GM10847 (cell line): ENCODE data around the gene RTCB.
"Not testable (repeated sequence)": the region's sequence is repeated elsewhere in the genome, so short reads cannot be mapped to it uniquely, and the experiment has no call there.

ENCODE experiments used
- POLR2A ChIP-seq: IDR thresholded peaks from 2 replicates; pipeline ENCODE4 v1.6.1; 2011; ENCODE audit not compliant: insufficient read length; ENCODE audit errors: extremely low read depth

Gene RTCB

GRCh38 chr22:32407936-32408335, 4.1 kb downstream of the RTCB start:
- TF ChIP-seq POLR2A: no peak

DNA sequence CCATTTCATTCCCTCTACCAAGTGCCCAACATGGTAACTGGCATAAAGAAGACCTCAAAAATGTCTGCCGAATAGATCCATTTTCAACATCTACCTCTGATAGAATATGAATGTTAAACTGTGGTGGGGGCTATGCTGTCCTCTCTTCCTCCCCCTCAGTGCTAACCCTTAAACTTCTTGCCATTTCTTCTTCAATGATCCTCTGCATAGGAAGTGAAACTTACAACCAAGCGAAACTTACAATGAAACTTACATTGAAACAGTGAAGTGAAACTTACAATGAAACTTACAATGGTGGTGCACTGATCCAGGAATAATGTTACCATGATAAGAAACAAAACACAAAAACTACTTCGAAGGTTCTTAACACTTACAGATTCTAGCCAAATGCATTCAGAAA, 4.7 kb downstream of the RTCB start:
- no peak for TF ChIP-seq POLR2A

- no peak for TF ChIP-seq POLR2A
Observed at GRCh38 chr22:32404021-32404420, 8.0 kb downstream of the RTCB start.

DNA sequence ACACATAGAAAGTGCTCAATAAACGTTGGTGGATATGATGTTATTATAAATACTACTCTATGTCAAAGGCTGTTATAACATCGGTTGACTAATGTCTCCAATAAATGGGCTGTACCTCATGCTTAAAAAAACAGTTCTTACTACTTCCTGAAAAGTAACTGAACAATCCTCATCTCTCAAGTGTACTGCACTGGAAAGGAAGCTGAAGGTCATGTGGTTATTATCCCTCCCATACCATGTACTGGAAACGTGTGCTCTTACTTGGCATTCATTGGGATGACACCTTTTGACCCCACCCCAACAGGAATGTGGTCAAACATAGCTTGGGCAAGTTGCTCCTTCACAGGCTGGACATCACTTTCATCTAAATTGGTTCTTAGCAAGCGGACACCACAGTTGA, 10.6 kb downstream of the RTCB start:
- TF ChIP-seq POLR2A: no peak

DNA sequence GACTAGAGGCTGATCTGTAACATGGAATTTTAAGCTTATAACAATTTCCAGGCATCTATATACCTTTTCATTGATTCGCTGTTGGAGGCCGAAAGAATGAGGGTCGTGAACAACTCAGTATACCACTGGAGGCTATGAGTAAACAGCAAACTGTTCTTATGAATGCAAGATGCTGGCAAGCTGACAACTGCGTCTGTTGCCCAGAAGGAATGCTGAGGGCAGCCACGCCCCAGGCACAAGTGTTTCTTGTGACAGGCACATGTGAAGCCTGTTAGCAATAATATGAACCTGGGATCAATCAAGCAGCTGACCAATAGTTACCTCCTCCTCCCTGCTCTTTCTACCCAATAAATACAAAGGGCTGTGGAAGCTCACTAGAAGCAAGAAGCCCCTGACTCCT, 15.3 kb downstream of the RTCB start:
- TF ChIP-seq POLR2A: no peak

DNA sequence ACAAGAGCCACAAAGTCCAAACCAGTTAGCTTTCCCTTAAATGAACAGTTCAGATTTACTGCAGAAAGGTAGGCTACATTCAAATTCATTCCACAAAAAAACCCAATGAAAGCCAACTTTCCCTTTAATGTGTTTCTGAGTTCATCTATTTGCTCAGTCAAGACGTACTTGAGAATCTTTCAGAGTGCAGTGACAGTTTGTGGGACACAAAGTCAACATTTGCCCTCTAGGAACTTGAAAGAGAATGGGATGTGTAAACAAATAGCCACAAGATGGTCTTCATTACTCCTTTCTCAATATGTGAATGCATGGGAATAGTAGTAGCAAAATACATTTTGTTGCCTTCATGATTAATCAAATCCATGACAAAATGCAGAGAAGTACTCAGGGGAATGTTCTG, 15.8 kb downstream of the RTCB start:
- no peak for TF ChIP-seq POLR2A

DNA sequence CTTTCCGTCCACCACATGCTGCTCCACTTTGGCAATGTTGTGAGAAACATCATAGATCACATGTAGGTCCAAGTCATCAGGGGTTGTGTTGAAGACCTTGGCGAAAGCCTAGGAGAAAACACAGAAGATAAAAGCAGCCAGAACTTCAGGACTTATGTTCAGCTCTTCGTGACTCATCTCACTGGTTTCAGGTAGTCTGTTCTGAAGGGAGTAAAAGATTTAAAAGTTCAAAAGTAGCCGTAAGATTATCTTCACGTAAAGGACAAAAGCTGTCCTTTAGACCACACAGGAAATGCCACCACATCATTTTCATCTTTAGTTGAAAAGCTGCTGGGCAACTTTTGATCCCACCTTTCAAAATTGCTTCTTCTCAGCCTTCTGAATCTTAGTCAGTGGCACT, 16.9 kb downstream of the RTCB start:
- TF ChIP-seq POLR2A: no peak

DNA sequence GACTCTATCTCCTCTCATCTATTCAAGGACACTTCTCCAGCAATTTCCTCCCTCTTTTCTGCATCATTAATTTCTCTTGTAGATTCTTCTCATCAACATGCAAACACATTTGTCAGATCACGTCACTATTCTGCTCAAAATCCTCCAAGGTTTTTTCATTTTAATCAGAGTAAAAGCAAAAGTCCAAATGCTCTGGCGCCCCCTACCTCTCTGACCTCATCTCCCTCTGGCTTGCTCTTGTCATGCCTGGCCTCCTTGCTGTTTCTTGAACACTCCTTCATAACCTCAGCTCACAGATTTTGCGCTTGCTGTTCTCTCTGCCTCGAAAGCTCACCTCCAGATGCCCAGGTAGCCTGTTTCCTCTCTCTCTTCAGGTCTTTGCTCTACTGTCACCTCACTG, 22.4 kb downstream of the RTCB start:
- TF ChIP-seq POLR2A: no peak

DNA sequence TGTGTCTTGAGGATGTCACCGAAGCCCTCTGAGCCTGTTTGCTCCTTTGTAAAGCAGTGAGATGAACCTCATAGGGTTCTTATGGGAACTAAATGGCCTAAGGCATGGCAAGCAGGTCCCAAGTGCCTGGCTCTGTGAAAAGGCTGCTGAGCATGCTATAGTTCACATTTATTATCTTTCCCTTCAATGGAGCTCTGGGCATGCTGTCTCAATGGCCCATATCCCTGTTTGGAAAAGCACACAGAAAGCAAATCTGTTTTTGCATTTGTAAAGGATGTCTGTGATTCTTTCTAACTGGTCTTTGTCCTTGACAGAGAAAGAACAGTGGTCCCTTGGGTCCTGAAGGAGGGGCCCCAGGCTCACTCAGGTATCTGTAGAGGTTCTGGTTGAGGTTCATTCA, 26.4 kb downstream of the RTCB start:
- TF ChIP-seq POLR2A: no peak

GRCh38 chr22:32380991-32381390, 31.1 kb downstream of the RTCB start:
- TF ChIP-seq POLR2A: no peak

DNA sequence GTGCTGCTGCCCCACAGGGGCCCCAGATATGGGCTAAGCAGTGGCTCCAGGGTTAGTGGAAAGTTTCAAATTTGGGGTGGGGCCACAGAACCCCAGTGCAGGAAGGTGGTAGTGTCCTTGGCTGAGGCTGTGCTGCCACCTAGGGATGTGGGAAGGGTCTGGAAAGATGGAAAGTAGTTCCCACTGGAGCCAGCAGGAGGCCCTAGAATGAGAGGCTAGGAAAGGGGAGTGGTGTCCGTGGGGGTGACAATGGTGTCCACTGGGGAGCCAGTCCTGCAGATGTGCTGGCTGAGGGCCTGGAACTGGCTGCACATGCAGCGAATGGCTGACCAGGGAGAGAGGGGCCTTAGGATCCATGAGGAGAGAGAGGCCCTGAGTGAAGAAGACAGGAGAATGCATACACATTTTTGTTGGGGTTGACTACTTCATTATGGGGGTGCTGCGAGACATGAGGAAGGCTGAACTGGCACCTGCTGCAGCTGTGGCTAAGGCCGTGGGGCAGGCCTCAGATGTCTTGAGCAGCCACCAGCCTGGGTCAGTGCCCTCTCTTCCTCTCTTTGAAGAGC, 33.3 kb downstream of the RTCB start:
- TF ChIP-seq POLR2A: no peak

DNA sequence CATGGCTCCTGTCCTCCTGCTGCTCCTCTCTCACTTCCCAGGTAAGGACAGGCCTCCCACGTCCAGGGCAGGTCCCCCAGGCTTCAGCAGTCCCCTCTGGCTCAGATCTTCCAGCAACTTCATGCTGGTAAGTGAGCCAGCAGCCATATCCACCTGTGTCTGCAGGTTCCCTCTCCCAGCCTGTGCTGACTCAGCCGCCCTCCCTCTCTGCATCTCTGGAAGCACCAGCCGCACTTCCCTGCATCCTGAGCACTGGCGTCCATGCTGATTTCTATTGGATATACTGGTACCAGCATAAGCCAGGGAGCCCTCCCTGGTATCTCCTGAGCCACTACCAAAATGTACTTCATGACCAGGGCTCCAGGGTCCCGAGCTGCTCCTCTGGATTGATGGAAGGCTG, 35.4 kb downstream of the RTCB start:
- no peak for TF ChIP-seq POLR2A

GRCh38 chr22:32375678-32376450, 36.2 kb downstream of the RTCB start:
- TF ChIP-seq POLR2A: no peak

DNA sequence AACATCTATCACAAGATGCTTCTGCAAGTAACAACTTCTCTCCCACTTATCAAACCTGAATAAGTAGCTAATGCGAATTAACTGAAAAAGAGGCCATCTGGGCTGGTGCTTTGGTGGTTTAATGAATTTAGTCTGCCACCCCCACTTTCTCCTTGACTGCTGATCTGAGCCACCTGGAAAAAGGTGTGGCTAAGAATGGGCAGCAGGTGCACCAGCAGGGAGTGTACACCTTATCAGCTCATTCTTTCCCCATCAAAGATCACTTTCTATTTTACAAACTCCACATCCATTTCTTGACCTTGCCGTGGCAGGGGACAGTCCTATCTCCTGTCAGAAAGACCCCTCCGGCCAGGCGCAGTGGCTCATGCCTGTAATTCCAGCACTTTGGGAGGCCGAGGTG, 47.8 kb downstream of the RTCB start:
- no peak for TF ChIP-seq POLR2A

DNA sequence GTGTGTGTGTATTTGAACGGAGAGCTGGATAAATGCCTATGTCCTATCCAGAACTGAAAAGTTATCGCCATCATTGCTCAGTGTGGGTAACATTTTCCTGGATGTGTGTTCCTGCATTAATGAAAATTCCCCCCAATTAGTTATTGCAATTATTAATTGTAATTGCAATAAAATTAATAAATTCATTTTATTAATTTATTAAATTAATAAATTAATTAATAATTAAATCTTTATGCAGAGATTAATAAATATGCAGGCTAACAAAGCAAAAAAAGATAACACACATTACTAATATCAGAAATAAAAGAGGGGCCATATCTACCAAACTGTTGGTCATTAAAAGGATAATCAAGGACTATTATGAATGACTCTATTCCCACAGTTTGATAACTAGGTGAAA, 50.8 kb downstream of the RTCB start:
- no peak for TF ChIP-seq POLR2A

GRCh38 chr22:32357567-32357966, 54.5 kb downstream of the RTCB start, which contains the start of gene RFPL3:
Gene RFPL3, plus strand, starts transcription at chr22:32357867. Its CDS starts 205 bp downstream, at chr22:32358072.
- TF ChIP-seq POLR2A: not testable (repeated sequence)

DNA sequence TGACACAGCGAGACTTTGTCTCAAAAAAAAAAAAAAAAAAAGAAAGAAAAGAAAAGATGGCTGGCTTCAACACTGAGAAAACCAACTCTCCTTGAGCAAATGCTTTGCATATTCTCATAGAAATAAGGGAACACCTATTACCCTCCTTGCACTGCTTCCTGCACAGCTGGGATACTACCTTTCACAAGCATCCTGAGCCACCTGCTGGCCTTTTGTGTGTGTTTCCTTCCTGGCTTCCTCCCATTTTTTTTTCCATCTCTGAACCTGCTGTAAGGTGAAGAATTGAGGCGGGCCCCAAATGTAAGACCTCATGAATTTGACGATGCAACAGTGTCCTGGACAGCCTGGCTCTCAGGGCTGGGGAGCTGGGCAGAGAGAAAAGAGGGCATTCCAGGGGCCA, 56.3 kb downstream of the RTCB start:
- TF ChIP-seq POLR2A: no peak
